Kidney (tissue), 14 donors: ENCODE data around the gene ETS1. TPM values are rescaled to one million over a fixed set of nuclear protein-coding genes. Genes with fewer than 3 reads are reported as not detected.

ENCODE experiments used
- DNase-seq, 5 donors: peaks; one replicate each; pipeline ENCODE4 v3.0.0-alpha.2; 2013 to 2020
- FAIRE-seq: peaks from 2 replicates; lab custom pipeline; 2012; peaks lifted over from hg19 to GRCh38; lab: Jason Lieb, UNC
- H3K27ac ChIP-seq, 2 donors: one replicate each; pipeline ENCODE4 v1.7.0; 2013; ENCODE audit warnings: low read depth in 2 of 2, low read length in 2 of 2, inconsistent platforms in 1 of 2
- H3K27me3 ChIP-seq: one replicate; pipeline ENCODE4 v1.7.1; 2013; ENCODE audit warnings: low read length, inconsistent platforms; ENCODE audit not compliant: control insufficient read depth, insufficient read depth
- H3K36me3 ChIP-seq, 3 donors: one replicate each; pipeline versions ENCODE4 v1.7.0 to v1.7.1; 2013; ENCODE audit warnings: low read length in 3 of 3, control low read depth in 1 of 3, inconsistent platforms in 1 of 3; ENCODE audit not compliant: insufficient read depth in 3 of 3, control insufficient read depth in 2 of 3
- H3K4me1 ChIP-seq, 3 donors: one replicate each; pipeline versions ENCODE4 v1.7.0 to v1.7.1; 2013; ENCODE audit warnings: low read length in 3 of 3, inconsistent platforms in 1 of 3, low read depth in 1 of 3; ENCODE audit not compliant: control insufficient read depth in 2 of 3, insufficient read depth in 2 of 3
- H3K4me3 ChIP-seq, 3 donors: one replicate each; pipeline versions ENCODE4 v1.7.0 to v1.8.1; 2013; ENCODE audit warnings: low read length in 3 of 3, control low read depth in 1 of 3, inconsistent platforms in 1 of 3
- H3K9ac ChIP-seq, 3 donors: one replicate each; pipeline versions ENCODE4 v1.7.0 to v1.7.1; 2013; ENCODE audit warnings: low read length in 3 of 3, control low read depth in 1 of 3, inconsistent platforms in 1 of 3
- H3K9me3 ChIP-seq, 3 donors: one replicate each; pipeline versions ENCODE4 v1.7.0 to v1.7.1; 2013; ENCODE audit warnings: low read length in 3 of 3, control low read depth in 1 of 3, inconsistent platforms in 1 of 3; ENCODE audit not compliant: control insufficient read depth in 2 of 3, insufficient read depth in 1 of 3
- CTCF ChIP-seq: IDR thresholded peaks from 3 replicates; pipeline ENCODE4 v1.5.1; 2012; ENCODE audit warnings: mild to moderate bottlenecking, moderate library complexity, borderline replicate concordance; ENCODE audit not compliant: insufficient read depth; ENCODE audit errors: extremely low read depth
- intact Hi-C: fragments of 100-400 bp; cut with DNase I; formaldehyde crosslinking; loops from one replicate; pipeline ENCODE4 v1.11.1; 2022
- polyA plus RNA-seq: library from polyadenylated mRNA; stranded (reverse); fragments of 350-450 nt; fragmentation: Illumina TruSeq; extraction: RNeasy Lipid Tissue Mini Kit (QIAGEN cat#74804); gene quantifications from one replicate; pipeline ENCODE4 v1.2.3, GENCODE V29; 2014; ENCODE audit warnings: low read depth, low replicate concordance; ENCODE audit not compliant: insufficient read depth
- total RNA-seq: library from RNA; stranded (reverse); fragmentation: NEBNext Ultra II Directional; extraction: Animal tissue kit (Norgen Biotek cat#: 25700); gene quantifications from one replicate; pipeline ENCODE4 v1.2.1, GENCODE V29; 2021
- donor health status: control.
- donor health status: control.
- donor health status: control.
- donor health status: control.
- donor health status: control.
- donor health status: DM: yes; HTN: yes; CAD: no.
- donor health status: Normal renal cell carcinoma (clear cell type).

The ETS1 gene
- total and polyA plus RNA-seq, 2 donors from 2014 or later: 23.5 to 124 TPM

DNA sequence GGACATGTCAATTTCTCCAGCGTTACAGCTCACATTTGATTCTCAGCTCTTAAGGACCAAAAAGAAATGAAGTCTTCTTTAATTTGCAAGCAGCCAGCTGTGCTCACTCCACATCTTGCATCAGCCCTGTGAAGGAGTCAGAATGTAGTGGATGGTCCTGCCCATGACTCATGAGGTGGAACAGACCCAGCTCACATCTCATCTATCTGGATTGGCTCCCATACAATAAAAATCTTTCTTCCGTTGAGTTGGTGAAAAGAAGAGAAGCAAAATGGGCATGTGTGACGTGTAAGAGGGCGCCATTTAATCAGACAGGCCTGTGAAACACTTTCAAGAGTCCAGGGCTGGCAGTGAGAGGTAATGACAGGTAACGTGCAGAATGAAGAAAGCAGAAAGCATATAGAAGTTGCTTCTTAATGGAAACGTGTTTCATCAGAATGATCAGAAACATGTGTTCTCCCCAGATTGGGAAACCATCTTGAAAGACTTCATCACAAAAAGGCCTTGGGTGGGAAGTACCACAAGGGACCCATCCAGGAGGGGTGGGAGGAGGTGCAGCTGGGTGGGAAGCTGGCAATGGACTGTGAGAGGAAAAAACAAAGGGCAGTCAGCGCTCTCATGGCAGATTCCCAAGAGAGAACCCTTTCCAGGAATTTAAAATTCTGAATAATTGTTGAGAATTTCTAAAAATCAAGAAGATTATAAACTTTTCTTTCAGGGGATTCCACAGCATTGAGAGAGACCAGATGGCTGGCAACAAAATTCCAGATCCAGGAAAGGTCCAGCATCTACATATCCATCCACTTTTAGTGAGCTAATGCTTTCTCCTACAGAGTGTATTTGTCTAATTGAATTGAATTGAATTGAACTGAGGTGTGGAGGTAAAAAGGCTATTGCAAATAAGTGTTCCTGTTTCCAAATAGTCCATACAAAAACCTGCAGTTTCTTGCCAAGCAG, 57.0 kb downstream of the ETS1 start:
- intact Hi-C loops: no loop called here
- Histone ChIP-seq H3K4me1 (no peaks in the 10 kb centered on the region), H3K27me3 (no peaks in the 10 kb centered on the region), H3K27ac (no peak overlapping the region), H3K36me3 (no peaks in the 10 kb centered on the region), H3K9ac (no peak overlapping the region), H3K4me3 (no peak overlapping the region), H3K9me3 (no peaks in the 10 kb centered on the region)
- no peak for TF ChIP-seq CTCF
- no peak for DNase-seq
- FAIRE-seq: no peak

DNA sequence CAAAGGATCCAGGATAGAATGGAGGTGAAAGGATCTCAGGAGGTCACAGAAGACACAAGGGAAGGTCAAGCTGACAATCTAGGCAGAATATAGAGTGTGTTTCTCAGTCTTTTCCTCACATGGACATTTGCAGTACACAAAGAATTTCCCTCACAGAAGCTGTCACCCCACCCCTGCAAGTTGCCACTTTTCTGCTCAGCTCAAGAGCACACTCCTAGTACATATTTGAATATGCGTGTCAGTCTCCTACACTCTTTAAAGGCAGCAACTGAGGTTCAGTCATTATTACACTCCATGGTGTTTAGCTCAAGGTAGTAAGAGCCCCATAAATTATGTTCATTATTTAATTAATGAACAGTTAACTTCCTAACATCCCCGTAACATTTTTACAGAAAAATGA, 59.1 kb downstream of the ETS1 start:
- H3K27me3 ChIP-seq: no peaks in the 10 kb centered on the region
- no peak overlapping the region for H3K4me3 ChIP-seq
- TF ChIP-seq CTCF: no peak
- no peaks in the 10 kb centered on the region for H3K36me3 ChIP-seq
- DNase-seq: no peak
- peaks cover 0 to 4% (median 3%) of the 10 kb centered on the region in 3 donors for H3K4me1 ChIP-seq
- no peaks in the 10 kb centered on the region for H3K9me3 ChIP-seq
- H3K9ac ChIP-seq: no peak overlapping the region
- intact Hi-C loops: no loop called here
- no peak overlapping the region for H3K27ac ChIP-seq
- FAIRE-seq: no peak

GRCh38 chr11:128527046-128527445, 60.3 kb downstream of the ETS1 start:
- Histone ChIP-seq H3K9me3 (no peaks in the 10 kb centered on the region), H3K9ac (no peak overlapping the region), H3K27me3 (no peaks in the 10 kb centered on the region), H3K36me3 (no peaks in the 10 kb centered on the region), H3K4me3 (no peak overlapping the region), H3K27ac (no peak overlapping the region), H3K4me1 (peaks cover 0 to 8% (median 5%) of the 10 kb centered on the region in 3 donors)
- no peak for TF ChIP-seq CTCF
- intact Hi-C loops: no loop called here
- DNase-seq (no peak), FAIRE-seq (no peak)
